A549 (cell line): ENCODE results near the gene ATP5ME. TPM values are rescaled to one million over a fixed set of nuclear protein-coding genes. Genes with fewer than 3 reads are reported as not detected.

ENCODE experiments used
- ATAC-seq, 2 experiments: fragments of 200-7000 bp in 1 of 2; fragments of >200 bp in 1 of 2; cut with Nextera tagmentation in 1 of 2; cut with Tn5 transposase in 1 of 2; 3 replicates each; pipeline versions ENCODE4 v1.8.0 to v1.9.1; 2018 to 2020; ENCODE audit warnings: mild to moderate bottlenecking in 1 of 2, moderate library complexity in 1 of 2
- CTCF ChIA-PET: fragments of 300-600 bp; sonication (Branson Sonifier 250); formaldehyde crosslinking; extraction: SDS; loops from one replicate; lab custom pipeline; 2021; ENCODE audit warnings: antibody characterized with exemption, inconsistent platforms; lab: Yijun Ruan, JAX
- POLR2A ChIA-PET: fragments of 350-600 bp; formaldehyde crosslinking; extraction: SDS; loops from one replicate; lab custom pipeline; 2021; ENCODE audit warnings: antibody characterized with exemption, inconsistent platforms; lab: Yijun Ruan, JAX
- DNase-seq, 2 experiments: peaks; one replicate each; pipeline versions ENCODE4 v3.0.0 to v3.0.0-alpha.2; 2011 to 2016; ENCODE audit warnings: low read depth in 1 of 2, low spot score in 1 of 2
- FAIRE-seq: peaks from 2 replicates; lab custom pipeline; 2011; peaks lifted over from hg19 to GRCh38; lab: Jason Lieb, UNC
- H3K27ac ChIP-seq, 2 experiments: fragments of >200 bp; sonication (Bioruptor Twin); formaldehyde crosslinking; 3 replicates each; pipeline ENCODE4 v1.5.1; 2016 to 2017
- H3K4me1 ChIP-seq: fragments of >200 bp; sonication (Bioruptor Twin); formaldehyde crosslinking; 3 replicates; pipeline ENCODE4 v1.6.1; 2016
- H3K4me2 ChIP-seq: fragments of >200 bp; sonication (Bioruptor Twin); formaldehyde crosslinking; 3 replicates; pipeline ENCODE4 v1.6.1; 2016
- H3K4me3 ChIP-seq: fragments of >200 bp; sonication (Bioruptor Twin); formaldehyde crosslinking; 3 replicates; pipeline ENCODE4 v1.5.1; 2016
- H3K9me3 ChIP-seq: fragments of >200 bp; sonication (Bioruptor Twin); formaldehyde crosslinking; 3 replicates; pipeline ENCODE4 v1.6.1; 2016
- BHLHE40 ChIP-seq: IDR thresholded peaks from 2 replicates; pipeline ENCODE4 v1.6.1; 2012; ENCODE audit warnings: low read depth, low read length, inconsistent platforms
- CHD4 ChIP-seq: fragments of 200-600 bp; sonication (generic); IDR thresholded peaks from 2 replicates; pipeline ENCODE4 v1.6.1; 2016; ENCODE audit warnings: antibody characterized with exemption, mild to moderate bottlenecking, borderline replicate concordance
- EHF ChIP-seq: fragments of 250-450 bp; sonication (Bioruptor Pico); IDR thresholded peaks from 2 replicates; pipeline ENCODE4 v1.5.0; 2020; ENCODE audit warnings: mild to moderate bottlenecking
- EHMT2 ChIP-seq: fragments of 200-600 bp; sonication (generic); IDR thresholded peaks from 2 replicates; pipeline ENCODE4 v1.6.1; 2016; ENCODE audit warnings: antibody characterized with exemption, low read depth, mild to moderate bottlenecking, moderate library complexity
- ESRRA ChIP-seq: fragments of 150-350 bp; IDR thresholded peaks from 2 replicates; pipeline ENCODE4 v1.6.1; 2014; ENCODE audit warnings: mild to moderate bottlenecking, low read length, borderline replicate concordance
- HOXA7 ChIP-seq: fragments of 250-450 bp; sonication (Bioruptor Pico); IDR thresholded peaks from 2 replicates; pipeline ENCODE4 v1.5.0; 2020; ENCODE audit warnings: mild to moderate bottlenecking, moderate library complexity
- HOXB5 ChIP-seq: fragments of 250-450 bp; sonication (Bioruptor Pico); IDR thresholded peaks from 2 replicates; pipeline ENCODE4 v1.5.0; 2020; ENCODE audit warnings: mild to moderate bottlenecking, moderate library complexity
- KDM1A ChIP-seq: fragments of 200-600 bp; sonication (generic); IDR thresholded peaks from 2 replicates; pipeline ENCODE4 v1.6.1; 2016; ENCODE audit warnings: low read depth, mild to moderate bottlenecking
- KDM5A ChIP-seq: fragments of 200-600 bp; sonication (generic); IDR thresholded peaks from 2 replicates; pipeline ENCODE4 v1.6.1; 2016; ENCODE audit warnings: antibody characterized with exemption, mild to moderate bottlenecking
- MAFK ChIP-seq: fragments of 450-650 bp; IDR thresholded peaks from 2 replicates; pipeline ENCODE4 v1.6.1; 2014; ENCODE audit not compliant: partially characterized antibody
- MYC ChIP-seq: IDR thresholded peaks from 2 replicates; pipeline ENCODE4 v1.6.1; 2012; ENCODE audit warnings: mild to moderate bottlenecking, inconsistent platforms, low read length, improper control_type of control experiment, borderline replicate concordance
- NFE2L2 ChIP-seq: fragments of 150-350 bp; conservative IDR thresholded peaks from 2 replicates; pipeline ENCODE4 v1.6.1; 2014; ENCODE audit warnings: low read length
- NPAS2 ChIP-seq: fragments of 250-450 bp; sonication (Bioruptor Pico); IDR thresholded peaks from 2 replicates; pipeline ENCODE4 v1.8.0; 2022; ENCODE audit warnings: mild to moderate bottlenecking, moderate library complexity, borderline replicate concordance
- NR3C1 ChIP-seq: fragments of >200 bp; sonication (Bioruptor Twin); formaldehyde crosslinking; IDR thresholded peaks from 3 replicates; pipeline ENCODE4 v1.6.1; 2017
- PBX3 ChIP-seq: IDR thresholded peaks from 2 replicates; pipeline ENCODE4 v1.6.1; 2012
- PHF8 ChIP-seq: fragments of 200-600 bp; sonication (generic); IDR thresholded peaks from 2 replicates; pipeline ENCODE4 v1.6.1; 2016; ENCODE audit warnings: low read depth, mild to moderate bottlenecking, antibody characterized with exemption, moderate library complexity, borderline replicate concordance
- POLR2A ChIP-seq: IDR thresholded peaks from 2 replicates; pipeline ENCODE4 v1.6.1; 2012; ENCODE audit warnings: mild to moderate bottlenecking, low read length
- POLR2AphosphoS2 ChIP-seq: conservative IDR thresholded peaks from 2 replicates; pipeline ENCODE4 v1.6.1; 2012; ENCODE audit warnings: low read length, improper control_type of control experiment, inconsistent platforms
- RARB ChIP-seq: fragments of 250-450 bp; sonication (Bioruptor Pico); IDR thresholded peaks from 2 replicates; pipeline ENCODE4 v1.8.0; 2021; ENCODE audit warnings: mild to moderate bottlenecking, moderate library complexity
- RFX5 ChIP-seq: fragments of 450-650 bp; IDR thresholded peaks from 2 replicates; pipeline ENCODE4 v1.7.1; 2014; ENCODE audit warnings: antibody characterized with exemption, mild to moderate bottlenecking, moderate library complexity
- TP53 ChIP-seq: fragments of 250-450 bp; sonication (Bioruptor Pico); IDR thresholded peaks from 2 replicates; pipeline ENCODE4 v1.5.0; 2021; ENCODE audit warnings: mild to moderate bottlenecking, moderate library complexity
- ZC3H11A ChIP-seq: fragments of 450-650 bp; IDR thresholded peaks from 2 replicates; pipeline ENCODE4 v1.6.1; 2014; ENCODE audit warnings: antibody characterized with exemption, mild to moderate bottlenecking
- WGBS: methylation state at CpG from one replicate; pipeline ENCODE4 v1.1.6; 2017; ENCODE audit errors: missing lambda C conversion rate; 5-methylcytosine and 5-hydroxymethylcytosine counted together
- polyA plus RNA-seq, 4 experiments: library from polyadenylated mRNA; depleted of rRNA in 3 of 4; stranded (reverse); fragments of >200 nt; fragmentation: RNase III in 1 of 4; extraction: RNeasy Plus Mini Kit Qiagen cat#74134 plus additional on column Dnase treatment in 1 of 4; gene quantifications; 2 replicates in 3 of 4; 3 replicates in 1 of 4; pipeline ENCODE4 v1.2.3, GENCODE V29; 2011 to 2017
- TF ChIP-seq, protein P1 (sequence below): fragments of 250-450 bp; sonication (Bioruptor Pico); IDR thresholded peaks from 2 replicates; pipeline ENCODE4 v1.5.0; 2020; ENCODE audit warnings: low read depth, mild to moderate bottlenecking, moderate library complexity
- TF ChIP-seq, protein P2 (sequence below): fragments of 150-350 bp; IDR thresholded peaks from 2 replicates; pipeline ENCODE4 v1.6.1; 2014; ENCODE audit warnings: low read depth, mild to moderate bottlenecking, low read length

Gene ATP5ME
- polyA plus RNA-seq, 2 of the 4 experiments (the other 2 are of a cell fraction), result 198 to 659 TPM

DNA sequence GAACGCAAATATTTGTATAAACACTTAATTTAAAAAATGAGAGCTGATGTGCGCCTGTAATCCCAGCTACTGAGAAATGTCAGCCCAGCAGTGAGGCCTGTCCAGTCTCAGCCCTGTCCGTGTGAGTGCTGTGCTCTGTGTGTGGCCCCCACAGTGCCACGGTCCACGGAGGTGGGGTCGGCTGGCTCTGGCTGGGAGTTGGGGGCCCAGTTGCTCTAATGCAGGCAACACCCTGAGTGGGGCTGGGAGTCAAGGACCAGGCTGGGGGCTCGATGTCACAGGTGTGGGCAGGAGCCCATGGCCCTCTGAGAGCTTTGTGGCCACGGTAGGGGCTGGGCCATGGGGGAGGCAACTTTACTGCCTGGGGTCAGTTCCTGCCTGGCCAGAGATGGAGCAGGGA, 44.4 kb upstream of the ATP5ME start:
- ATAC-seq, result no peak
- DNase-seq, result no peak
- no peaks in the 10 kb centered on the region for H3K9me3 ChIP-seq
- no peak for FAIRE-seq
- H3K27ac ChIP-seq, result no peak overlapping the region
- TF ChIP-seq MAFK (no peak), TP53 (CRISPR knock-in tag) (no peak), CHD4 (no peak), ZC3H11A (no peak), HOXB5 (CRISPR knock-in tag) (no peak), NPAS2 (no peak), EHF (CRISPR knock-in tag) (no peak)
- TF ChIP-seq, protein P1, sequence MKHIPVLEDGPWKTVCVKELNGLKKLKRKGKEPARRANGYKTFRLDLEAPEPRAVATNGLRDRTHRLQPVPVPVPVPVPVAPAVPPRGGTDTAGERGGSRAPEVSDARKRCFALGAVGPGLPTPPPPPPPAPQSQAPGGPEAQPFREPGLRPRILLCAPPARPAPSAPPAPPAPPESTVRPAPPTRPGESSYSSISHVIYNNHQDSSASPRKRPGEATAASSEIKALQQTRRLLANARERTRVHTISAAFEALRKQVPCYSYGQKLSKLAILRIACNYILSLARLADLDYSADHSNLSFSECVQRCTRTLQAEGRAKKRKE (CRISPR knock-in tag), result no peak
- H3K4me1 ChIP-seq, result no peaks in the 10 kb centered on the region
- H3K4me3 ChIP-seq, result no peak overlapping the region
- H3K4me2 ChIP-seq, result no peak overlapping the region
- 91% methylated on average over 7 of the region's 8 CpGs for WGBS
- ChIA-PET CTCF (interaction anchor here (1.2 kb wide), 1 partner anchor 24 kb away, joined by 4 read pairs; no protein-coding TSS in a partner anchor), POLR2A (no interaction called here)

DNA sequence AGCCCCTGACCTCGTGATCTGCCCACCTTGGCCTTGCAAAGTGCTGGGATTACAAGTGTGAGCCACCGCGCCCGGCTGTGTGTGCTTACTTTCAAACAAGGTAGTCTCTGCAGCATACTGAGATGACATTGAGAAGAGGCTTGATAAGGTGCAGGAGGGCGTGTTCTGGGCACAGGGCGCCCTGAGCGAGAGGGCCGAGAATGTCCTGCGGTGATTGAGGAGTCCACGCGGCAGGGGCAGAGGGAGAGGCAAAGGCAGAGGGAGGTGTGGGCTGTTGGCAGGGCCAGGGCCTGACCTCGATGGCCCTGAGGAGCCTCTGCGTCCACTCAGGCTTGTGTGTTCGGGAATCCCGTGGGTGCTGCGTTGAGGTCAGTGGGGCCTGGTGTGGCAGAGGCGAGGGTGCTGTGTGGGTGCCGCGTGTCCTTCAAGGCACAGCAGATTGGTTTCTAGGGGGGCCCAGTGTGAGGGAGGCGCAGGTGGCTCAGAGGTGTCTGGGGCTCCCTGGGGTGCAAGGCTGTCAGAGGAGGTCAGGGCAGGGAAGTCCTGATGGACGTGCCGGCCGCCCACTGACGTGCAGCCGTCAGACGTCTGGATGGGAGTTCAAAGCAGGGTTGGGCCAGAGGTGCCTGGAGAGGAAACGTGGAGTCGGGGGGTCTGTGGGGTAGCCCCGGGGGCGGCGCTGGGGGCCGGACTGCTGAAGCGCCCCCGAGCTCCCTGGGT, 43.7 kb upstream of the ATP5ME start:
- Histone ChIP-seq H3K4me2 (no peak overlapping the region), H3K4me1 (no peaks in the 10 kb centered on the region), H3K4me3 (no peak overlapping the region), H3K27ac (no peak overlapping the region), H3K9me3 (no peaks in the 10 kb centered on the region)
- FAIRE-seq, result no peak
- CTCF ChIA-PET, result no interaction called here
- POLR2A ChIA-PET, result no interaction called here
- no peak for TF ChIP-seq MYC
- no peak for TF ChIP-seq NR3C1
- no peak for TF ChIP-seq HOXA7 (CRISPR knock-in tag)
- no peak for TF ChIP-seq EHMT2
- TF ChIP-seq ZC3H11A, result no peak
- no peak for TF ChIP-seq KDM5A
- TF ChIP-seq NFE2L2, result no peak
- TF ChIP-seq RFX5, result no peak
- TF ChIP-seq PHF8, result no peak
- TF ChIP-seq, protein P2, sequence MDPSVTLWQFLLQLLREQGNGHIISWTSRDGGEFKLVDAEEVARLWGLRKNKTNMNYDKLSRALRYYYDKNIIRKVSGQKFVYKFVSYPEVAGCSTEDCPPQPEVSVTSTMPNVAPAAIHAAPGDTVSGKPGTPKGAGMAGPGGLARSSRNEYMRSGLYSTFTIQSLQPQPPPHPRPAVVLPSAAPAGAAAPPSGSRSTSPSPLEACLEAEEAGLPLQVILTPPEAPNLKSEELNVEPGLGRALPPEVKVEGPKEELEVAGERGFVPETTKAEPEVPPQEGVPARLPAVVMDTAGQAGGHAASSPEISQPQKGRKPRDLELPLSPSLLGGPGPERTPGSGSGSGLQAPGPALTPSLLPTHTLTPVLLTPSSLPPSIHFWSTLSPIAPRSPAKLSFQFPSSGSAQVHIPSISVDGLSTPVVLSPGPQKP, result no peak
- no peak for TF ChIP-seq KDM1A
- TF ChIP-seq POLR2AphosphoS2, result no peak
- TF ChIP-seq RARB (CRISPR knock-in tag), result no peak
- 94% methylated on average over 23 of the region's 34 CpGs for WGBS
- DNase-seq, result no peak
- ATAC-seq, result no peak

DNA sequence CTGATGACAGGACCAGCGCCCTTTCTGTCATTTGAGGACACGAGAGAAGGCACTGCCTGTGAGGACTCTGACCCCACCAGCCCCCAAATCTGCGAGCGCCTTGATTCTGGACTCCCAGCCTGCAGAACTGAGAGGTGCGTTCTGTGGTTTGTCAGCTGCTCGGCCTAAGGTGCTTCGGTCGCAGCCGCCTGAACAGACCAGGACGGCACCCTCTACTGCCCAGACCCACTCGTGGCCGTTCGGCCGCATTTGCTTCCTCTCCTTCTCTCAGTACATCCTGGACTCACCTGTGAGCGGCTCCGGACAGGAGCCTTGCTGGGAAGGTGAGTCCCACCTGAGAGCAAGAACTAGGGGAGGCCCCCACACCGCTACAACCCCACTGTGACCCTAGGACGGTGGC, 40.0 kb upstream of the ATP5ME start:
- DNase-seq, result no peak
- WGBS, result 99% methylated on average over 18 of the region's 18 CpGs
- FAIRE-seq, result no peak
- no peaks in the 10 kb centered on the region for H3K4me1 ChIP-seq
- CTCF ChIA-PET, result interaction anchor here (0.8 kb wide), 1 partner anchor 28 kb away, joined by 3 read pairs; no protein-coding TSS in a partner anchor
- no peak overlapping the region for H3K4me3 ChIP-seq
- H3K27ac ChIP-seq, result no peak overlapping the region
- no peaks in the 10 kb centered on the region for H3K9me3 ChIP-seq
- H3K4me2 ChIP-seq, result no peak overlapping the region
- no peak for TF ChIP-seq BHLHE40
- TF ChIP-seq RARB (CRISPR knock-in tag), result no peak
- TF ChIP-seq POLR2A, result no peak
- TF ChIP-seq MAFK, result no peak
- TF ChIP-seq TP53 (CRISPR knock-in tag), result no peak
- no peak for TF ChIP-seq ESRRA
- TF ChIP-seq PBX3, result no peak
- ATAC-seq, result no peak
- POLR2A ChIA-PET, result no interaction called here
